H1 (cell line): ENCODE results near the gene DTNB. TPM values are rescaled to one million over a fixed set of nuclear protein-coding genes. Genes with fewer than 3 reads are reported as not detected.

Experiments
- CTCF ChIA-PET: fragments of 300-600 bp; sonication (Branson Sonifier 250); formaldehyde crosslinking; loops from one replicate; lab custom pipeline; 2021; ENCODE audit not compliant: partially characterized antibody; lab: Charles Lee
- POLR2A ChIA-PET: fragments of 300-600 bp; sonication (Branson Sonifier 250); formaldehyde crosslinking; loops from one replicate; lab custom pipeline; 2021; ENCODE audit warnings: inconsistent platforms; ENCODE audit not compliant: partially characterized antibody; lab: Charles Lee
- DNase-seq, 2 experiments: peaks; one replicate each; pipeline versions ENCODE4 v3.0.0 to v3.0.0-alpha.2; 2010 to 2022; ENCODE audit warnings: low spot score in 2 of 2, low read depth in 1 of 2, mixed read lengths in 1 of 2
- FAIRE-seq: peaks from 2 replicates; lab custom pipeline; 2011; peaks lifted over from hg19 to GRCh38; lab: Jason Lieb, UNC
- H2AFZ ChIP-seq: 2 replicates; pipeline ENCODE4 v1.8.1; 2012; ENCODE audit warnings: low read length, inconsistent platforms
- H2AK5ac ChIP-seq: 2 replicates; pipeline ENCODE4 v1.6.1; 2013; ENCODE audit warnings: low read depth, low read length
- H2BK120ac ChIP-seq: replicated peaks from 2 replicates; pipeline ENCODE3; 2013; ENCODE audit warnings: low read depth, low read length, inconsistent platforms
- H2BK12ac ChIP-seq: 2 replicates; pipeline ENCODE4 v1.6.1; 2013; ENCODE audit warnings: low read depth, low read length
- H2BK15ac ChIP-seq: 2 replicates; pipeline ENCODE4 v1.6.1; 2013; ENCODE audit warnings: low read length
- H2BK20ac ChIP-seq: 2 replicates; pipeline ENCODE4 v1.6.1; 2013; ENCODE audit warnings: low read length
- H2BK5ac ChIP-seq: 2 replicates; pipeline ENCODE4 v1.6.1; 2013; ENCODE audit warnings: low read depth, low read length
- H3K14ac ChIP-seq: 2 replicates; pipeline ENCODE4 v1.6.1; 2013; ENCODE audit warnings: inconsistent platforms; ENCODE audit not compliant: insufficient read length
- H3K18ac ChIP-seq: 2 replicates; pipeline ENCODE4 v1.6.1; 2013; ENCODE audit warnings: low read length; ENCODE audit errors: extremely low read depth
- H3K23ac ChIP-seq: 2 replicates; pipeline ENCODE4 v1.6.1; 2013; ENCODE audit warnings: inconsistent platforms; ENCODE audit not compliant: insufficient read length
- H3K23me2 ChIP-seq: 2 replicates; pipeline ENCODE4 v1.6.1; 2013; ENCODE audit warnings: low read depth, low read length
- H3K27ac ChIP-seq: 2 replicates; pipeline ENCODE4 v1.6.1; 2011; ENCODE audit warnings: low read depth, low read length, inconsistent platforms
- H3K27me3 ChIP-seq, 4 experiments: replicated peaks in 1 of 4; 1 replicate in 1 of 4; 2 replicates in 3 of 4; pipeline versions ENCODE4 v1.6.1 to v1.8.1; 2011 to 2013; ENCODE audit warnings: low read length in 3 of 4, mild to moderate bottlenecking in 3 of 4, inconsistent platforms in 2 of 4, mixed read lengths in 2 of 4, moderate library complexity in 1 of 4; ENCODE audit not compliant: control insufficient read depth in 3 of 4, insufficient read depth in 3 of 4; ENCODE audit errors: extremely low read depth in 1 of 4
- H3K36me3 ChIP-seq, 4 experiments: 2 replicates each; pipeline versions ENCODE4 v1.6.1 to v1.8.1; 2011 to 2013; ENCODE audit warnings: mild to moderate bottlenecking in 4 of 4, low read length in 3 of 4, moderate library complexity in 2 of 4, control low read depth in 1 of 4, inconsistent platforms in 1 of 4; ENCODE audit not compliant: insufficient read depth in 4 of 4, control insufficient read depth in 2 of 4
- H3K4ac ChIP-seq: replicated peaks from 2 replicates; pipeline ENCODE3; 2013; ENCODE audit warnings: low read length, low read depth, mixed read lengths, inconsistent platforms; ENCODE audit not compliant: insufficient read length
- H3K4me1 ChIP-seq, 4 experiments: replicated peaks in 1 of 4; 1 replicate in 1 of 4; 2 replicates in 3 of 4; pipeline versions ENCODE4 v1.6.1 to v1.8.1; 2011 to 2013; ENCODE audit warnings: low read length in 3 of 4, inconsistent platforms in 2 of 4, mixed read lengths in 1 of 4; ENCODE audit not compliant: insufficient read depth in 4 of 4, control insufficient read depth in 3 of 4
- H3K4me2 ChIP-seq, 2 experiments: 2 replicates each; pipeline versions ENCODE4 v1.6.1 to v1.8.1; 2011 to 2013; ENCODE audit warnings: low read depth in 2 of 2, low read length in 2 of 2, control low read depth in 1 of 2, inconsistent platforms in 1 of 2, mild to moderate bottlenecking in 1 of 2; ENCODE audit not compliant: insufficient read depth in 1 of 2
- H3K4me3 ChIP-seq, 4 experiments: fragments of 200-600, 300-600 bp in 1 of 4; sonication (generic), shearing (Covaris generic), sonication (Bioruptor Twin) in 1 of 4; 2 replicates each; pipeline versions ENCODE4 v1.5.1 to v1.8.1; 2011 to 2016; ENCODE audit warnings: low read length in 4 of 4, low read depth in 3 of 4, control low read depth in 2 of 4, inconsistent platforms in 2 of 4, mild to moderate bottlenecking in 2 of 4, mixed read lengths in 1 of 4, moderate library complexity in 1 of 4; ENCODE audit not compliant: insufficient read depth in 2 of 4; ENCODE audit errors: extremely low read depth in 1 of 4
- H3K56ac ChIP-seq: replicated peaks from 2 replicates; pipeline ENCODE3; 2013; ENCODE audit warnings: low read depth, mild to moderate bottlenecking, mixed read lengths, low read length, inconsistent platforms; ENCODE audit not compliant: insufficient read length
- H3K79me1 ChIP-seq: 2 replicates; pipeline ENCODE4 v1.6.1; 2013; ENCODE audit warnings: low read depth, low read length, control low read depth
- H3K79me2 ChIP-seq, 2 experiments: 2 replicates each; pipeline versions ENCODE4 v1.6.1 to v1.8.1; 2012 to 2013; ENCODE audit warnings: low read length in 2 of 2, mild to moderate bottlenecking in 2 of 2, inconsistent platforms in 1 of 2; ENCODE audit not compliant: insufficient read depth in 2 of 2, control insufficient read depth in 1 of 2
- H3K9ac ChIP-seq, 4 experiments: replicated peaks in 1 of 4; 1 replicate in 1 of 4; 2 replicates in 3 of 4; pipeline versions ENCODE4 v1.6.1 to v1.8.1; 2011 to 2013; ENCODE audit warnings: low read depth in 3 of 4, low read length in 3 of 4, control low read depth in 2 of 4, mild to moderate bottlenecking in 2 of 4, moderate library complexity in 2 of 4, inconsistent platforms in 1 of 4; ENCODE audit errors: extremely low read depth in 1 of 4
- H3K9me3 ChIP-seq, 2 experiments: 2 replicates each; pipeline versions ENCODE4 v1.6.1 to v1.8.1; 2012 to 2013; ENCODE audit warnings: mild to moderate bottlenecking in 2 of 2, moderate library complexity in 2 of 2, control low read depth in 1 of 2, inconsistent platforms in 1 of 2, low read depth in 1 of 2, low read length in 1 of 2, mixed read lengths in 1 of 2; ENCODE audit not compliant: insufficient read depth in 2 of 2
- H4K20me1 ChIP-seq, 2 experiments: replicated peaks in 1 of 2; 2 replicates each; pipeline versions ENCODE3 to v1.8.1; 2011 to 2013; ENCODE audit warnings: inconsistent platforms in 2 of 2, low read length in 2 of 2, mild to moderate bottlenecking in 1 of 2; ENCODE audit not compliant: insufficient read depth in 2 of 2, control insufficient read depth in 1 of 2
- H4K5ac ChIP-seq: 2 replicates; pipeline ENCODE4 v1.6.1; 2013; ENCODE audit warnings: low read length, low read depth, mixed read lengths, inconsistent platforms; ENCODE audit not compliant: insufficient read length
- H4K8ac ChIP-seq: 2 replicates; pipeline ENCODE4 v1.8.0; 2013; ENCODE audit warnings: mild to moderate bottlenecking, moderate library complexity, low read length, inconsistent platforms; ENCODE audit not compliant: insufficient read depth; ENCODE audit errors: extremely low read depth
- H4K91ac ChIP-seq: replicated peaks from 2 replicates; pipeline ENCODE3; 2013; ENCODE audit warnings: low read length, mixed read lengths, inconsistent platforms; ENCODE audit not compliant: insufficient read length
- WGBS, 2 experiments: shearing (Covaris generic) in 1 of 2; methylation state at CpG; one replicate each; pipeline versions ENCODE4 v1.1.6 to v1.1.7; 2013 to 2015; ENCODE audit warnings: low lambda C conversion rate in 2 of 2, mixed read lengths in 2 of 2, inconsistent platforms in 1 of 2, low coverage in 1 of 2, missing lambda C conversion rate in 1 of 2; ENCODE audit not compliant: insufficient replicate concordance in 2 of 2, insufficient coverage in 1 of 2, insufficient read length in 1 of 2; ENCODE audit errors: extremely low coverage in 1 of 2, missing lambda C conversion rate in 1 of 2; 5-methylcytosine and 5-hydroxymethylcytosine counted together
- polyA plus RNA-seq, 7 experiments: library from polyadenylated mRNA; depleted of rRNA in 3 of 7; stranded (reverse) in 5 of 7; unstranded in 2 of 7; fragments of >200 nt in 5 of 7; fragments of 200-250 nt in 2 of 7; gene quantifications; 1 replicate in 5 of 7; 2 replicates in 1 of 7; 4 replicates in 1 of 7; pipeline versions ENCODE4 v1.2.1 to v1.2.3, GENCODE V29; 2011 to 2013; ENCODE audit warnings: missing spikeins in 2 of 7, mixed read lengths in 2 of 7
- total RNA-seq: library from RNA; stranded (reverse); fragmentation: NEBNext Ultra II Directional; extraction: Animal tissue kit (Norgen Biotek cat#: 25700); gene quantifications from 2 replicates; pipeline ENCODE4 v1.2.1, GENCODE V29; 2021

DTNB gene
- total and polyA plus RNA-seq, 2 of the 8 experiments (the other 6 are each of a cell fraction or from before 2014, with no cell fraction given), result 39.6 to 49.5 TPM

GRCh38 chr2:25339791-25340180 lies 333.6 kb downstream of the DTNB start:
- Histone ChIP-seq H4K20me1 (peaks cover 3 to 11% of the 10 kb centered on the region in 2 experiments), H3K14ac (no peak overlapping the region), H3K79me1 (peaks cover 3% of the 10 kb centered on the region; the same call in 1 of the 2 replicates), H2BK120ac (no peak overlapping the region), H3K4me1 (peaks cover 8 to 39% (median 25%) of the 10 kb centered on the region in 4 experiments), H3K23me2 (peaks cover 9% of the 10 kb centered on the region; the same call in 1 of the 2 replicates), H3K4me3 (peak overlapping the region in 3 of 4 experiments; percentile 38 to 68 (median 54); a peak in 5 of 8 replicates), H2AFZ (no peak overlapping the region), H2BK12ac (no peak overlapping the region), H3K4ac (no peak overlapping the region), H3K36me3 (no peaks in the 10 kb centered on the region), H3K4me2 (peak overlapping the region; percentile 72 to 76), H4K5ac (no peak overlapping the region), H3K27ac (no peak overlapping the region), H2BK15ac (no peak overlapping the region), H3K9me3 (no peaks in the 10 kb centered on the region), H3K23ac (no peak overlapping the region), H2AK5ac (no peak overlapping the region), H3K56ac (no peak overlapping the region), H3K27me3 (peaks cover 0 to 18% (median 12%) of the 10 kb centered on the region in 4 experiments; a peak in 6 of 7 replicates), H4K91ac (no peak overlapping the region), H4K8ac (no peak overlapping the region; the same call in 1 of the 2 replicates), H3K9ac (no peak overlapping the region), H2BK20ac (no peak overlapping the region), H3K79me2 (peaks cover 0 to 4% of the 10 kb centered on the region in 2 experiments; a peak in 1 of 4 replicates), H3K18ac (peak overlapping the region; percentile 60; the same call in 1 of the 2 replicates), H2BK5ac (no peak overlapping the region)
- DNase-seq, result peak in 1 of 2 experiments; percentile 67
- FAIRE-seq, result no peak
- ChIA-PET CTCF (interaction anchor here (0.7 to 11.4 kb wide), 16 partner anchors 8 to 140 kb away, joined by 3 to 178 read pairs (median 4); no protein-coding TSS in a partner anchor), POLR2A (interaction anchor here (0.8 to 2.2 kb wide), 10 partner anchors 9 to 88 kb away, joined by 3 to 9 read pairs (median 3); no protein-coding TSS in a partner anchor)
- 34% methylated on average over 12 of the region's 18 CpGs; no CpG with 5 or more reads in 1 of the 2 experiments for WGBS, 2 experiments
